Hematopoietic multipotent progenitor cell (in vitro differentiated cells): ENCODE data around the gene THRAP3. TPM values are rescaled to one million over a fixed set of nuclear protein-coding genes. Genes with fewer than 3 reads are reported as not detected.
"Not testable (repeated sequence)": the region's sequence is repeated elsewhere in the genome, so short reads cannot be mapped to it uniquely, and the experiment has no call there.

Source experiments
- DNase-seq, 3 donors: peaks; one replicate each; pipeline ENCODE4 v3.0.0-alpha.2; 2011 to 2015; ENCODE audit warnings: low read depth in 2 of 3, low spot score in 2 of 3
- total RNA-seq: library from RNA; depleted of rRNA; stranded (reverse); fragments of >200 nt; gene quantifications from one replicate; pipeline ENCODE4 v1.2.3, GENCODE V29; 2012

Gene THRAP3
- total RNA-seq, 1 donor: 42.8 TPM

DNA sequence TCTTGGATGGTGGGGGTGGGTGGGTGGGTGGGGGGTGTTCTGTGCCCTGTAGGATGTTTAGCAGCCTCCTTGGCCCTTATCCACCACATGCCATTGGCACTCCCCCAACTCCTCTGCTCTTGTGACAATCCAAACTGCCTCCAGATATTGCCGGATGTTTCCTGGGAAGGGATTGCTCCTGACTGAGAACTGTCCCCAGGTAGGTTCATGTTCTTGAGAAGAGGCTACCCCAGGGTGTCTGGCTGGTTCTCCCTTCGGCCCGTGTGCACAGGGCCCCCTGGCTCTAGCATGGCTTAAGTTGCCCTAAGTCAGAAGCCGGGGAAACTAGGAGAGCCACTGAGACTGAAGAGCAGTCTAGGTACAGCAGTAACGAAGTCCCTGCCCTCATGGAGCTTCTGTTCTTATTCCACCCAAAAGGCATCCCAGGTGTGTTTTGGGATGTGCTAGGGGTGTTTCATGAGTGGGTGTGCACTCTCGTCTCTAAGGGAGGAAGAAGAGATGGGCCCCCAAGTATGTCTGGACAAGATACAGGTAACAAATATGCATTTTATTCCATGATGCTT, 19.8 kb upstream of the THRAP3 start:
- no peak for DNase-seq

DNA sequence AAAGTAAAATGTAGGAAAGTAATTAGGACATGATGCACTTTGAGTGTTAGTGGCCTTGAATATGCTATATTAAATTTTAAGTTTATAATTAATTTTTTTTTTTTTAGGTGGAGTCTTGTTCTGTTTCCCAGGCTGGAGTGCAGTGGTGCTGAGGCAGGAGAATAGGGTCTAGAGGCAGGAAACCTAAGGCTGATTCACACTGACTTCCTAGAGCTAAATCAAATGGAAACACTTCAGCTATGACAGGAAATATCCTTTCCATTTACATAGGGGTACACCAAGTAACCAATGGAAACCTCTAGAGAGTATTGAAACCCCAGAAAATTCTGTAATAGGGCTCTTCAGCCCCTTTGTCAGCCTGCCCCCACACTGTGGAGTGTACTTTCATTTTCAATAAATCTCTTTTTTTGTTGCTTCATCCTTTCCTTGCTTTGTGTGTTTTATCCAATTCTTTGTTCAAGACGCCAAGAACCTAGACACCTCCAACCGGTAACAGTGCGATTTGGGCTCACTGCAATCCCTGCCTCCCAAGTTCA, 17.9 kb upstream of the THRAP3 start:
- no peak for DNase-seq

DNA sequence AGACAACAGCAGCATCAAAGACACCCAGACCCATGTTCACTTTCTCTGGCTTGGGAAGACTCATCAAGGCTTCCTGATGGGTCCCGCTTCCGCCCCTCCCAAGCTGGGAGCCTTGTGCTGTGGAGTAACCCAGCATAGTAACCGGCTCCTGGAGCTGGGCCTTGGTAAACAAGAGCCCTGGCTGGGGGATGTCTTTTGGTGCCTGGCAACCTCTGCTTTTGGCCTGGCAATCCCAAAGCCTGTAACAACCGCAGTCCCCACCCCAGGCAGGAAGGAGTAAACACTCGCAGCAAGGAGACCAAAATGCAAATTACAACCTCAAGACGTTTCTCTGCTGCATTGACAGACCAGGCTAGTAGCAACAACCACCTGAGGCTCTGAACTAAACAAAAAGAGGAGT, 16.9 kb upstream of the THRAP3 start:
- DNase-seq: no peak

DNA sequence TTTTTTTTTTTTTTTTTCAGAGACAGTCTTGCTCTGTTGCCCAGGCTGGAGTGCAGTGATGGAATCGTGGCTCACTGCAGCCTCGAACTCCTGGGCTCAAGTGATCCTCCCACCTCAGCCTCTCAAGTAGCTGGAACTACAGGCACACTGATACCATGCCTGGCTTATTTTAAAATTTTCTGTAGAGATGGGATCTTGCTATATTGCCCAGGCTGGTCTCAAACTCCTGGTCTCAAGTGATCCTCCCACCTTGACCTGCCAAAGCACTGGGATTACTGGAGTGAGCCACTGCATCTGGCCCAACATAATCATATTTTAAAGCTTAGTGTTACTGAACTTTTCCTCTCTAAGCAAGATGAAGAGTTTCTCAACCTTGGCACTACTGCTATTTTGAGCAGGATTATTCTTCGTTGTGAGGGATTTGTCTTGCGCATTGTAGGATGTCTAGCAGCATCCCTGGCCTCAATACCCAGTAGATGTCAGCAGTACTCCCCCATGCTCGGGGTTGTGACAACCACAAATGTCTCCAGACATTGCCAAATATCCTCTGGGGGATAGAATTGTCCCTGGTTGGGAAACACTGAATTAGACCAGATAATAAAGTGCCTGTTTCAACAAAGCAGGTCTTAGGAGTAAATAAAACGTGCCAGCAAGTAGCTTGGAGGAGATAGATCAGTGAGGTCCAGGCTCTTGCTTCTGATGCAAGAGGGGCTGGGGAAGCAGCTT, 15.1 kb upstream of the THRAP3 start:
- no peak for DNase-seq

DNA sequence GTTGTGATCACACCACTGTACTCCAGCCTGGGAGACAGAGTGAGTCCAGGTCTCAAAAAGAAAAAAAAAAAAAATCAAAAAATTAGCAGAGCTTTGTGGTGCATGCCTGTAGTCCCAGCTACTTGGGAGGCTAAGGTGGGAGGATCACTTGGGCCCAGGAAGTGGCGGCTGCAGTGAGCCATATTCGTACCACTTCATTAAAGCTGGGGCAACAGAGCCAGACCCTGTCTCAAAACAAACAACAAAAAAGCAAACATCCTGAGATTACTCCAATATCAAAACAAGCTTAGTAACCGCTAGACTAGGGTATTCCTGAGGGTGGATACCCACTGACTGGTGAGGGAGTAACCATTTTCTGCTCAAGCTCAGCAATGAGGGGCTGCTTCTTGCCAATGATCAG, 12.9 kb upstream of the THRAP3 start:
- no peak for DNase-seq

DNA sequence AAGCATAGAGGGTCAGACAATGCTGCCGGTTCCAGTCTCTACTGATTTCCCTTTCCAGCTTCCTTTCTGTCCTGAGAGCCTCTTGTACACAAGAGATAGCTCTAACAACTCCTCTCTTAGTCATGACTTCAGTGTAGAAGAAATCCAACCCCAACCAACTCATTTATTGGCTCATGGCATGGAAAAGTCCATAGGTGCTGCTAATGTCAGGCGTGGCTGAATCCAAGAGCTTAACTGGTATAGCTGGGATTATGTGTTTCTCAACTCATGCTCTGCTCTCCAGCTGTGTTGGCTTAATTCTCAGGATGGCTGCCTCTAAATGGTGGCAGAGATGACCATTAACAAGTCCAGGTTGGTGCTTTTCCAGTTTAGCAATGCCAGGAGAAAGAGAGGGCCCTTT, 12.4 kb upstream of the THRAP3 start:
- no peak for DNase-seq

DNA sequence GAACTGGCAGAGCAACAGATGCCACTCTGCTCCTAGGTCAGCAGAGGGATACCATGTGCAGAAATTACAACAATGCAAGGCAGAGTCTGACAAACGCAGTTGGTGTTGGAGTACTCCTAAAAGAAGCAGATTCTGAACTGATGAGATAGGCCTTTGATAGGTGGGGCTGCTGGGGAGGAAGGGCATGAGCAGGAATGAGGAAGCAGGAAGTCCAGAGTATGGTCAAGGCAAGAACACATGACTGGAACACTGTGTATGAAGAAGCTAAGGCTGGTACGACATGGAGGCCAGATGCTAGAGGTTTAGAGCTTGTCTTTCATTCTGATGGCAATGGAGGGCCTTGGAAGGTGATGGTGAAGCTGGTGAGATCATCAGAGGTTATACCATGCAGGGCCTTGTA, 11.5 kb upstream of the THRAP3 start:
- no peak for DNase-seq

DNA sequence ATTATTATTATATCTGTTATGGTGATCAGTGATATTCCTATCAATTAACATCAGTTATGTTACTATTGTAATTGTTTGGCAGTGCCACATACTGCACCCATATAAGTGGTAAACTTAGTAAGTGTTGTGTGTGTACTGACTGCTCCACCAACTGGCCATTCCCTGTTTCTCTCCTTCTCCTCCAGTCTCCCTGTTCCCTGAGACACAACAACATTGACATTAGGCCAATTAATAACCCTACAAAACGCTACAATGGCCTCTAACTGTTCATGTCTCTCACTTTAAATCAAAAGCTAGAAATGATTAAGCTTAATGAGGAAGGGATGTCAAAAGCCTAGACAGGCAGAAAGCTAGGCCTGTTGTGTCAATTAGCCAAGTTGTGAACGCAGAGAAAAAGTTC, 6.6 kb upstream of the THRAP3 start:
- DNase-seq: no peak

DNA sequence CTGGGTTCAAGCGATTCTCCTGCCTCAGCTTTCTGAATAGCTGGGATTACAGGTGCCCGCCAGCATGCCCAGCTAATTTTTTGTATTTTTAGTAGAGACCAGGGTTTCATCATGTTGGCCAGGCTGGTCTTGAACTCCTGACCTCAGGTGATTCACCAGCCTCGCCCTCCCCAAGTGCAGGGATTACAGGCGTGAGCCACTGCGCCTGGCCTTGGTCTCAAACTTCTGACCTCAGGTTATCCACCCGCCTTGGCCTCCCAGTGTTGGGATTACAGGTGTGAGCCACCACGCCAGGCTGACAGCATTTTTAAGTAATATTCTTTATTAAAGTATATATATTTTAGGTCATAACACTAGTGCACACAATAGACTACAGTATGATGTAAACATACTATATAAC, 2.3 kb upstream of the THRAP3 start:
- DNase-seq: not testable (repeated sequence)

DNA sequence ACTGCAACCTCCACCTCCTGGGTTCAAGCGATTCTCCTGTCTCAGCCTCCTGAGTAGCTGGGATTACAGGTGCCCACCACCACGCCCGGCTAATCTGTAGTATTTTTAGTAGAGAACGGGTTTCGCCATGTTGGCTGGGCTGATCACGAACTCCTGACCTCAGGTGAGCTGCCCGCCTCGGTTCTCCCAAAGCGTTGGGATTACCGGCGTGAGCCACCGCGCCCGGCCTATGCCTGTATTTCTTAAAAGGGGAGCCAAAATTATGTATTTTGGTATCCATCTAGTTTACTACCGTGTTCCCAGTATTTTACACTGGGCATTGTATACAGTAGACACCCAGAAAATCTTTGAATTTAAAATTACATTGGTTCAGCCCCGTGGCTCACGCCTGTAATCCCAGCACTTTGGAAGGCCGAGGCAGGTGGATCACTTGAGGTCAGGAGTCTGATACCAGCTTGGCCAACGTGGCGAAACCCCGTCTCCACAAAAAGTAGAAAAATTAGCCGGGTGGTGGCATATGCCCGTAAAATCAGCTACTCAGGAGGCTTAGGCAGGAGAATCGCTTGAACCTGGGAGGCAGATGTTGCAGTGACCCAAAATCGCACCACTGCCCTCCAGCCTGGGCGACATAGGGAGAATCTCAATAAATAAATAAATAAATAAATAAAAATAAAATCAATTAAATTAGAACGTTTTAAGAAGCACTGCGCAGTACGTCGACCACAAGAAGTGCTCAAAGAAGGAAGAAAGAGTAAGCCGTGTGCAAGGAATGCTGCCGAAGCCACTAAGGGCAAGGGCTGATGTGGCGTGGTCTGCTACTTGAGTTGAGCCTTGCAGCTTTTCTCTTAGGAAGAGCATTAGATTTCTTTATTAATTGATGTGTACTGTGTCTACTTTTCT, 1.5 kb upstream of the THRAP3 start:
- DNase-seq: no peak

DNA sequence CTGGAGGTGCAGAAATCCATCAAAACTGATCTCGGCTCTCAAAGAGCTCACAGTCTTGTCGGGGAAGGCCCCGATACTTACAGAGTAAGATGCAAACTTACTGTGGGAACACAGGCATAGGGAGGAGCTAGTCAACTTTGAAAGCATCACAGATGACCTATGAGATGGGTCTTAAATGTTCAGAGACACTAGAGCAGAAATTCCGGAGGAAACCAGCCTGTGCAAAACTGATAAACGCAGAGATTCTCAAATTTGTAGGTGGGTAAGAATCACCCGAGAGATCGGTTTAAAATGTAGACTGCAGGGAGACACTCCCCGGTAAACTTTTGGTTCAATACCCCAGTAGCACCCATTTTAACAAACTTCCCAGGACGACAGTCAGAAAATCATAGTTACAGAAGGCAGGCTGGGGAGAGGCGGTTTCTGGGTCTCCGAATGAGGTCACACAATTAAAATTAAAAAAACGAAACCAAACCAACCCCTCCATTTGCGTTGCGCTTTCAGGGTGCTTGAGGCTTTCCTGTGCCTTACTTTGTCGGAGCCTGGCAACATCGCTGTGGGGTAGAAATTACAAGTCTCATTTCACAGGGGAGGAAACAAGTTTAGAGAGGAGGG, 755 bp upstream of the THRAP3 start:
- DNase-seq: peak in 1 of 3 donors; percentile 58

DNA sequence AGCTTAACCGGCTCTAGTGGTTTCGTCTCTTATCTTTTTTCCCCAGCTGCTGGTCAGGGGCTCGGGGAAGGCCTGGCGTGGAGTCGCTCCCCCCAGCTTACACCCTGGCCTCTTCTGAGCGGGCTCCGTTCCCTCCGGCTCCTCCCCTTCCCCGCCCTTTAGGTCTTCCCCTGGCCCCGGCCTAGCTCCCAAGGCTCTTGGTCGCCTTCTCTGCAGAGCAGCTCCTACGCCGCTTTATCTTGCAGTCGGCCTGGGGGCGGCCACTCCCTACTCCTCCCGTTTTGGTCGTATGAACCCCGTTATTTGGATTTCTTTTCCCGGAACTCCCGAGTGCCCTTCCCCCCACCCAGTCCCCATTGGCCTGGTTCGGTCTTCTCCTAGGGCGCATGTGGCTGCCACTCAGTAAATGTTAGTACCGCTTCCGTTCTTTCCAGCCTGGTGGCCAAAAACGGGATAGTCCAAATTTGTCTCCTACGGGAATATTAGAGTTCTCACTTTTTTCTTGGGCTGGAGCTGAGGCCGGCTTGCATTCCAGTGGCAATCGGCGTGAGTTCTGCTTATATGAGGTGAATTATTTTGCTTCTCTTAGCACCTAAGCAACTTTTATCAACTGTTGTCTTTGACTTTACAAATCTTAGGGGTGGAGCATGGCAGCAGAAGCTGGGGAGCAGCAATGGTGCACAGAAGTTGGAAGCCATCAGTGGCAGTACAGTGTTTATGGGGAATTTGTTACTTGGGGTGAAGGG, 467 bp downstream of the THRAP3 start:
- DNase-seq: no peak

DNA sequence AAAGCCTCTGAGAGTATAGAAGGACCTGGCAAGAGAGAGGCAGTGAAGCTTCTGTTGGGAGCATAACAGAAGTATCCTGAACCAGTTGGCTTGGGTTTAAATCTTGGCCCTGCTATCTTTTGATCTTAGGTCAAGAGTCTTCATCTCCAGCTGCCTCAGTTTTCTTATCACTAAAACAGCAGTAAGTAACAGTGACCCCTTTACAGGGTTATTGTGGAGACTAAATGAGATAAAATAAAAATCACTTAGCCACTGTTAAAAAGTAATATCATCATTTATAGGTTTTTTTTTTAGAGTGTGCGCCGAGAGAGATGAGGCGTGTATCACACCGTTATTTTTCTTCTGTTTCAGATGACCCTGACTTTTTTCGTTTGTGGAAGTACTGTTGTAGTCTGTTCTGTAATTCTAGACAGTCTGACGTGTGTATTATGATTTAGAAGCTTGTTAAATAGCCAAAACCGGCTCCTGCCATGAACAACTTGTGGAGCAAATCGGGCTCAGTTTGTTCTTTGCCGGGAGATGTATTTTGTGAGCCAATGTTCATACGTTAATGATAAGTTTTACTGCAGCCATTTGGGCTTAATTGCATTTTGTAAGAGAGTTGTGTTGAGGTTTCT, 1.1 kb downstream of the THRAP3 start:
- DNase-seq: no peak

DNA sequence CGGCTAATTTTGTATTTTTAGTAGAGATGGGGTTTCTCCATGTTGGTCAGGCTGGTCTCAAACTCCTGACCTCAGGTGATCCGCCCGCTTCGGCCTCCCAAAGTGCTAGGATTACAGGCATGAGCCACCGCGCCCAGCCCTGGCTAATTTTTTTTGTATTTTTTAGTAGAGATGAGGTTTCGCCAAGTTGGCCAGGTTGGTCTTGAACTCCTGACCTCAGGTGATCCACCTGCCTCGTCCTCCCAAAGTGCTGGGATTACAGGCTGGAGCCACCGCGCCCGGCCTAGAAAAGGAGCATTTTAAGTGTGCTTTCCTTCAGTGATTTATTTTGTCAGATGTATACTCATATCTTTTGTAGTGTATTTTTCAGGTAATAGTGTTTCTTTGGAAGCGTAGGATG, 6.0 kb downstream of the THRAP3 start:
- not testable (repeated sequence) for DNase-seq

DNA sequence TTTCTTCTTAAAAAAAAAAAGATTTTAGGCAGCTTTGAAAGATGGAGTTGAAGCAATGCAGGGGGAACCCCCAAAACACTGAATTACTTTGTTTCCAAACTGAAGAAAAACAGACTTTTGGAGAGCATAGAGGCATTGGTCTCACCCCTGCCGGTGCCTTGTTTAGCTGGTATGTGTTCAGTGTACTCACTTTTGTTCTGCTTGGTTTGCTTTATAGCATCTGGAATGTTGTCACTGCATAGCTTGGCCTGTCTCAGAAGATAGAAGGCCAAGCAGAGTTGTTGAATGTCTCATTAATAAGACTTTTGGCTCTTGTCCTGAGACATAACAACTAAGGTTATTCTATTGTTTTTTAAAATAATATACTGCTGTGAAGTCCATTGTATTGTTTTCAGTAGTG, 6.9 kb downstream of the THRAP3 start:
- no peak for DNase-seq

DNA sequence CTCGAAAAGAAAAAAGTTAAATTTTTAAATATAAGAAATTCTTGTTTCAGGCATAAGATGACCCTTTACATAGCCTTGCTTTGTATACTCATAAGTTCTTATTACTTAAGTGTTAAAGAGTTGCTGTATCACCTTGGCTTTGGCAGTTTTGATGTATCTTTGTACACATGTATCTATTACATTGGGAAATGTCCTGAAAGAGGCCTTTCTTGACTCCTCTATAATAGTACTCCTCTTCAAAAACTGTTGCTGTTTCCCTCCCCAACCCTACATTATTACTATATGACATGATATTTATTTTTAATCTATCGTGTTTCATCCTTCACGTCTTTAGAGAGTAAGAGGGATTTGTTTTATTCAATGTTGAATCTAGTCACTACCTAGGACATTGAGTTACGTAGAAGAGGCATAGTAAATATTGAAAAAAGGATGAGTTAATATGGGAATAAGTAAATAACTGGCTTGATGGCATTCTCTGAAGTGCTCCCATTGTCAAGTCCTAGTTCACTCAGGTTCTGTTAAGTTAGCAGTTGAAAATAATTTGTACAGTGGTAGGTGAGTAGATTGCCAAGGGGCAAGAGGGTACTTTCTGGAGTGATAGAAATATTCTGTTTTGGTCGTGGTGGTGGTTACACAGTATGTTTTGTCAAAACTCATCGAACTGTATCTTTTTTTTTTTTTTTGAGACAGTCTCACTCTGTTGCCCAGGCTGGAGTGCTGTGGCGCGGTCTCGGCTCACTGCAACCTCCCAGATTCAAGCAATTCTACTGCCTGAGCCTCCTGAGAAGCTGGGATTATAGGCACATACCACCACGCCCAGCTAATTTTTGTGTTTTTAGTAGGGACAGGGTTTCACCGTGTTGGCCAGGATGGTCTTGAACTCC, 8.2 kb downstream of the THRAP3 start:
- no peak for DNase-seq

DNA sequence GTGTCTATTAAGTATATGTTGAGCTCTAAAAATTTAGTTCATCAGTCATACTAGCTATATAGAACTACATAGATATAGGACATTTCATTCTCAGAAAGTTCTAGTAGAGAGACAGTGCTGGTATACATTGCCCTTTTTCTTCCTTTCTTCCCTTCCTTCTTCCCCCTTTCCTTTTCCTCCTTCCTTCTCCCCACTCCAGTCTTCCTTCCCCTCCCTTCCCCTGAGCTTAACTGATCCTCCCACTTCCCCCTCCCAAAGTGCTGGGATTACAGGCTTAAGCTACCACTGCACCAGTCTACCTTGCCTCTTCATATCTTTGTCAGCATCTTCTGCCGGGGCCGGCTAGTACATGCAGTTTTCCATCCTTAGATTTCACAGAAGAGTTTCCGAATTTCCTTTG, 12.1 kb downstream of the THRAP3 start:
- no peak for DNase-seq

DNA sequence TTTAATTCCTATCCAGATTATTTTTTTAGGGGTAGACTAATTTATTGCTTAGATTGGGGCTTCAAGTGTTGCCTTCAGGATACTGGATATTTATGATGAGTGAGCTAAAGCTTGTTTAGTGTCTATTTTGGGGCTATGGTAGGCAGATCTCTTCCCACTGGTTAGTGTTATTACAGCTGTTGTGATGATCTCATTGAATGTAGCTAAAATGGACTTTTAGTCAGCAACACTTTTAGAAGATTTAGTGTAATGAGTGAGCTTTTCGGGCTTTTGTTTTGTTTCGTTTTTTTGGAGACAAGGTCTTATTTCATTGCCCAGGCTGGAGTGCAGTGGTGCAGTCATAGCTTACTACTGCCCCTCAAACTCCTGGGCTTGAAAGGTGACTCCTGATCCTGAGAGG, 14.2 kb downstream of the THRAP3 start:
- DNase-seq: no peak
